NCI-H1417 (cell line): ENCODE results near the gene THOP1.
"Not testable (repeated sequence)": the region's sequence is repeated elsewhere in the genome, so short reads cannot be mapped to it uniquely, and the experiment has no call there.

Experiments
- DNase-seq, 3 experiments: peaks; one replicate each; lab custom pipeline; 2025; lab: John Stamatoyannopoulos, UW

THOP1 gene

GRCh38 chr19:2782936-2783780 is 2.1 kb upstream of the THOP1 start, which contains the start of gene SGTA:
TSS of gene SGTA (minus strand) at chr19:2783273. CDS start at chr19:2769068, 14,205 bp downstream.
- DNase-seq, result peak; percentile 99 to 100 (median 99)

GRCh38 chr19:2783781-2784145 is 1.5 kb upstream of the THOP1 start:
- DNase-seq, result no peak

- DNase-seq, result no peak
Observed at GRCh38 chr19:2787115-2787514, 1.8 kb downstream of the THOP1 start.

- DNase-seq, result no peak
Observed at GRCh38 chr19:2788237-2788636, 2.9 kb downstream of the THOP1 start.

- no peak for DNase-seq
Observed at GRCh38 chr19:2790194-2790556, 4.9 kb downstream of the THOP1 start.

- no peak for DNase-seq
Observed at GRCh38 chr19:2790557-2791271, 5.4 kb downstream of the THOP1 start.

- no peak for DNase-seq
Observed at GRCh38 chr19:2791440-2791839, 6.1 kb downstream of the THOP1 start.

GRCh38 chr19:2791876-2792275 is 6.6 kb downstream of the THOP1 start:
- DNase-seq, result no peak

- DNase-seq, result not testable (repeated sequence)
Observed at GRCh38 chr19:2792666-2793065, 7.4 kb downstream of the THOP1 start.

GRCh38 chr19:2793126-2793525 is 7.8 kb downstream of the THOP1 start:
- DNase-seq, result no peak

GRCh38 chr19:2793577-2793976 is 8.3 kb downstream of the THOP1 start:
- DNase-seq, result no peak

- DNase-seq, result no peak
Observed at GRCh38 chr19:2795827-2796658, 10.7 kb downstream of the THOP1 start.

- no peak for DNase-seq
Observed at GRCh38 chr19:2796659-2797266, 11.5 kb downstream of the THOP1 start.

GRCh38 chr19:2797280-2797679 is 12.0 kb downstream of the THOP1 start:
- no peak for DNase-seq

- no peak for DNase-seq
Observed at GRCh38 chr19:2798158-2798685, 12.9 kb downstream of the THOP1 start.

- DNase-seq, result no peak
Observed at GRCh38 chr19:2798733-2799132, 13.4 kb downstream of the THOP1 start.

- no peak for DNase-seq
Observed at GRCh38 chr19:2799273-2800020, 14.1 kb downstream of the THOP1 start.

- DNase-seq, result no peak
Observed at GRCh38 chr19:2800506-2800905, 15.2 kb downstream of the THOP1 start.

- DNase-seq, result no peak
Observed at GRCh38 chr19:2802826-2803225, 17.5 kb downstream of the THOP1 start.

GRCh38 chr19:2803486-2804155 is 18.3 kb downstream of the THOP1 start:
- no peak for DNase-seq
